NB4 (cell line): ENCODE results near the gene TBCK.

Source experiments
- DNase-seq: peaks from one replicate; pipeline ENCODE4 v3.0.0; 2010; ENCODE audit warnings: low read depth
- H3K4me3 ChIP-seq: one replicate; pipeline ENCODE4 v1.5.1; 2011; ENCODE audit warnings: mild to moderate bottlenecking, low read depth, low read length, moderate library complexity
- MAX ChIP-seq: IDR thresholded peaks from 2 replicates; pipeline ENCODE4 v1.6.1; 2011; ENCODE audit warnings: low read depth, low read length
- MYC ChIP-seq: IDR thresholded peaks from 2 replicates; pipeline ENCODE4 v1.6.1; 2011; ENCODE audit warnings: low read depth, low read length
- POLR2A ChIP-seq: IDR thresholded peaks from 2 replicates; pipeline ENCODE4 v1.6.1; 2011; ENCODE audit warnings: mild to moderate bottlenecking; ENCODE audit not compliant: insufficient read length; ENCODE audit errors: extremely low read depth
- TF ChIP-seq, protein P1 (sequence below): IDR thresholded peaks from one replicate; pipeline ENCODE4 v1.5.1; 2012; ENCODE audit warnings: low read depth, low read length

TBCK gene

GRCh38 chr4:106172861-106173260, 143.1 kb downstream of the TBCK start:
- no peak for DNase-seq
- no peak overlapping the region for H3K4me3 ChIP-seq
- TF ChIP-seq MAX (no peak), POLR2A (no peak)
- TF ChIP-seq, protein P1, sequence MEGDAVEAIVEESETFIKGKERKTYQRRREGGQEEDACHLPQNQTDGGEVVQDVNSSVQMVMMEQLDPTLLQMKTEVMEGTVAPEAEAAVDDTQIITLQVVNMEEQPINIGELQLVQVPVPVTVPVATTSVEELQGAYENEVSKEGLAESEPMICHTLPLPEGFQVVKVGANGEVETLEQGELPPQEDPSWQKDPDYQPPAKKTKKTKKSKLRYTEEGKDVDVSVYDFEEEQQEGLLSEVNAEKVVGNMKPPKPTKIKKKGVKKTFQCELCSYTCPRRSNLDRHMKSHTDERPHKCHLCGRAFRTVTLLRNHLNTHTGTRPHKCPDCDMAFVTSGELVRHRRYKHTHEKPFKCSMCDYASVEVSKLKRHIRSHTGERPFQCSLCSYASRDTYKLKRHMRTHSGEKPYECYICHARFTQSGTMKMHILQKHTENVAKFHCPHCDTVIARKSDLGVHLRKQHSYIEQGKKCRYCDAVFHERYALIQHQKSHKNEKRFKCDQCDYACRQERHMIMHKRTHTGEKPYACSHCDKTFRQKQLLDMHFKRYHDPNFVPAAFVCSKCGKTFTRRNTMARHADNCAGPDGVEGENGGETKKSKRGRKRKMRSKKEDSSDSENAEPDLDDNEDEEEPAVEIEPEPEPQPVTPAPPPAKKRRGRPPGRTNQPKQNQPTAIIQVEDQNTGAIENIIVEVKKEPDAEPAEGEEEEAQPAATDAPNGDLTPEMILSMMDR = no peak

DNA sequence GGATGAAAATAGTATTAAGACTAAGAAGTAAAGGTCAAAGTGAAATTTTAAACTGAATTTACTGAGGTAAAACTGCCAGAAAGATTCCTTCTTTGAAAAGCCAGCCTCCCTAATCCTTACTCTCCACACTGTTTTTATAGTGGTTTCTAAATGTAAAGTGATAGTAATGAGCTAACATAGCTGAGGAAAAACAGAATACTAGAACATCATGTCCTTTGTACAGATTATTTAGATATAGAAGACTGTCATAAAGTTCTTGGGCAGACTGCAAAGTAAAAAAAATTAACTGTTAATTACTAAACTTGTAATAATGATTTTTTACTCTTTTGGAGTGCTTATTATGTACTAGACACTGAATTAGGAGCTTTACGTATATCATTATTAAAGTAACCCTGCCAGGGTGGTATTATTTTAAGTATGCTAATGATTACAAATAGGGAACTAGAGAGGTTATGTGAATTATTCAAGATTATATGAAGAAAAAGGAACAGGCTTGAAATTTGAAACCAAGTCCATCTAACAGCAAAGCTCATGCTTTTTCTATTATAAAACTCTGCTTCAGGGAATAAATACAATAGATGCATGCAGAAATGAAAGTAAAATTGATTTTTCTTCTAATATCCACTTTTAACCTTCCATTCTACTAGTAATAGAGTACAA, 150.5 kb downstream of the TBCK start:
- no peak for TF ChIP-seq POLR2A
- no peak for TF ChIP-seq MYC
- no peak for TF ChIP-seq MAX
- TF ChIP-seq, protein P1 = no peak
- H3K4me3 ChIP-seq = no peak overlapping the region
- DNase-seq = no peak

GRCh38 chr4:106162278-106162677, 153.7 kb downstream of the TBCK start:
- no peak overlapping the region for H3K4me3 ChIP-seq
- TF ChIP-seq, protein P1 = no peak
- TF ChIP-seq MAX (no peak), POLR2A (no peak), MYC (no peak)
- no peak for DNase-seq

- TF ChIP-seq, protein P1 = no peak
- no peak for TF ChIP-seq POLR2A
- TF ChIP-seq MAX = no peak
- no peak for TF ChIP-seq MYC
- no peak overlapping the region for H3K4me3 ChIP-seq
- DNase-seq = no peak
Measured at GRCh38 chr4:106160560-106160959, 155.4 kb downstream of the TBCK start.

DNA sequence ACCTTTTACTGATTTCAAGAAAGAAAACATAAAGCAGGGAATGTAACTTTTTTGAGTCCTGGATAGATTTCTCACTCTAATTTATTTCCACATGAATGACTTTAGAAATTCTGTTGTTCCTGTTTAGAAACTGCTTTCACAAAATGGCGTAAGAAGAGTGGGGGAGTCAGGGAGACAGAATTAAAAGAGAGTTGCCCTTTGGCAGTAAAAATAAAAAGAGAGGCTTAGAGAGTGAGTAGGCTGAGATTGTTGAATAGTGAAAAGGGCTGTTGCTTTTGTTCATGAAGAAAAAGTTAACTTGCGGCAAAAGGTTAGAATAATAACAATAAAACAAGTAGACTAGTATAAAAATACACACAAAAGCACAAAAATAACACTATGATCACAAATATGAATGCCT, 166.1 kb downstream of the TBCK start:
- H3K4me3 ChIP-seq = no peak overlapping the region
- no peak for TF ChIP-seq MYC
- no peak for TF ChIP-seq MAX
- TF ChIP-seq, protein P1 = no peak
- TF ChIP-seq POLR2A = no peak
- DNase-seq = no peak
